ENCODE measurements around the gene PCBP3. TPM values are rescaled to one million over a fixed set of nuclear protein-coding genes. Genes with fewer than 3 reads are reported as not detected.

PCBP3 gene
- total and polyA plus RNA-seq, 2 donors (not counting 3 experiments of a cell fraction or from before 2014, with no cell fraction given), result 0.06 to 1.1 TPM

DNA sequence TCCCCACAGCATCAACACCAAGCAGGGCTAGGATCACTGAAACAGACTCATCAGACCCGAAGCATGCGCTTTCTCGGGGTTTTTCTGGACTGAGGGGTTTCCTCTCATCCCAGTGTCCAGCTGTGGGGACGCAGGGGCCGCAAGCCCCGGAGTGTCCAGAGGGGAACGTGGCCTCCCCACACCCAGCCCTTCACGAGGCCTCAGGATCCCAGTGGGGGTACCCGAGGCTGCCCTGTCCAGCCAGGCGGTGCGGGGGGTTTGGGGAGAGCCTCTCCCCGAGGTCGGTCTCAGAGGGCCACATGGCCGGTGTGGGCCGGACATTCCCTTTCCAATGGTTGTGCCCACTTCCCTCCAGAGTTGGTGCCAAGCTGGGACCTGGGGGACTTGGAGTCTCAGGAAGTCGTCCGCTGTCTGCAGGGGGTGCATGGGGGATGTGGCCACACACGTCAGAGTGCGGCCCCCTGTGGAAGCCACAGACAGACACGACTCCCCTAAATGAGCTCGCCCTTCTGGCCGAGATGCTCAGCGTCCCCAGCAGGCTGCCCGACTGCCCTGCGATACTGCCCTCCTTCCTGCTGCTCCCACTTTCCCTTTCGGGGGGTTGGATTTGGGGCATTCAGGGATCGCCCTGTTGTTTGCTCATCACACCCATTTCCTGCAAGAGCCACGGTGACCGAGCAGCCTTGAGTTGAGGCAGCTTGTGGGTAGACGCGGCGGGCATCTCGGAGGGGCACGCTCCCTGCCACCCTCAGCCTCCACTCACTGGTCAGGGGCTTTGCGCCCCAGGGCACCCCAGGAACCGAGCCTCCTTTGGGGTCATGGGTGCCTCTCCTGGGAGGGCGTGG, 342.2 kb downstream of the PCBP3 start:
- Histone ChIP-seq H3K4me1 (ENCODE audit: control insufficient read depth, extremely low read depth, insufficient read depth, low read length) (peaks cover 9% of the 10 kb centered on the region), H3K9me3 (replicated peaks; ENCODE audit: control insufficient read depth, insufficient read depth, low read length) (no peaks in the 10 kb centered on the region), H3K36me3 (ENCODE audit: control insufficient read depth in 2 of 2, extremely low read depth in 1 of 2, insufficient read depth in 2 of 2, low read length in 2 of 2) (no peaks in the 10 kb centered on the region), H3K4me2 (ENCODE audit: insufficient read depth, low read length) (no peak overlapping the region), H3K9ac (replicated peaks; ENCODE audit: extremely low read depth, insufficient read depth, low read length) (no peak overlapping the region), H3K27ac (ENCODE audit: insufficient read depth, low read depth, low read length) (no peak overlapping the region), H4K20me1 (replicated peaks; ENCODE audit: control insufficient read depth, extremely low read depth, insufficient read depth, low read length) (no peaks in the 10 kb centered on the region), H3K27me3 (ENCODE audit: control insufficient read depth in 2 of 2, insufficient read depth in 2 of 2, low read length in 2 of 2) (no peaks in the 10 kb centered on the region), H2AFZ (ENCODE audit: low read depth, low read length) (no peak overlapping the region), H3K4me3 (replicated peaks in 1 of 3; ENCODE audit: insufficient read depth in 1 of 3, low read depth in 1 of 3, low read length in 3 of 3) (no peak overlapping the region), H3K9me1 (replicated peaks; ENCODE audit: control insufficient read depth, extremely low read depth, insufficient read depth, low read length) (no peaks in the 10 kb centered on the region), H3K79me2 (ENCODE audit: control insufficient read depth, insufficient read depth, low read length) (no peaks in the 10 kb centered on the region)
- no TSS peak for BruUV-seq (replicated peaks)
- ChIA-PET CTCF (interaction anchor here (1.1 kb wide), 1 partner anchor 15 kb away, joined by 3 read pairs; no protein-coding TSS in a partner anchor), POLR2A (no interaction called here)
- no peak for FAIRE-seq
- no peak for DNase-seq (ENCODE audit: low read depth, low spot score)
- TF ChIP-seq, protein P1, sequence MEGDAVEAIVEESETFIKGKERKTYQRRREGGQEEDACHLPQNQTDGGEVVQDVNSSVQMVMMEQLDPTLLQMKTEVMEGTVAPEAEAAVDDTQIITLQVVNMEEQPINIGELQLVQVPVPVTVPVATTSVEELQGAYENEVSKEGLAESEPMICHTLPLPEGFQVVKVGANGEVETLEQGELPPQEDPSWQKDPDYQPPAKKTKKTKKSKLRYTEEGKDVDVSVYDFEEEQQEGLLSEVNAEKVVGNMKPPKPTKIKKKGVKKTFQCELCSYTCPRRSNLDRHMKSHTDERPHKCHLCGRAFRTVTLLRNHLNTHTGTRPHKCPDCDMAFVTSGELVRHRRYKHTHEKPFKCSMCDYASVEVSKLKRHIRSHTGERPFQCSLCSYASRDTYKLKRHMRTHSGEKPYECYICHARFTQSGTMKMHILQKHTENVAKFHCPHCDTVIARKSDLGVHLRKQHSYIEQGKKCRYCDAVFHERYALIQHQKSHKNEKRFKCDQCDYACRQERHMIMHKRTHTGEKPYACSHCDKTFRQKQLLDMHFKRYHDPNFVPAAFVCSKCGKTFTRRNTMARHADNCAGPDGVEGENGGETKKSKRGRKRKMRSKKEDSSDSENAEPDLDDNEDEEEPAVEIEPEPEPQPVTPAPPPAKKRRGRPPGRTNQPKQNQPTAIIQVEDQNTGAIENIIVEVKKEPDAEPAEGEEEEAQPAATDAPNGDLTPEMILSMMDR (IDR thresholded peaks at IDR 0.05; ENCODE audit: extremely low read depth in 1 of 2, insufficient read depth in 1 of 2, low read depth in 1 of 2, low read length in 2 of 2), result no peak
- TF ChIP-seq EZH2 (IDR thresholded peaks at IDR 0.05; ENCODE audit: borderline replicate concordance, low read depth, low read length, severe bottlenecking) (no peak), FOS (IDR thresholded peaks at IDR 0.05; ENCODE audit: borderline replicate concordance, insufficient read depth, low read length) (no peak), JUN (IDR thresholded peaks at IDR 0.05; ENCODE audit: borderline replicate concordance, insufficient read depth, insufficient read length, low read depth) (no peak), GATA2 (IDR thresholded peaks at IDR 0.05; ENCODE audit: insufficient read depth, insufficient read length, low read depth, low read length) (no peak)
- TF ChIP-seq, protein P2, sequence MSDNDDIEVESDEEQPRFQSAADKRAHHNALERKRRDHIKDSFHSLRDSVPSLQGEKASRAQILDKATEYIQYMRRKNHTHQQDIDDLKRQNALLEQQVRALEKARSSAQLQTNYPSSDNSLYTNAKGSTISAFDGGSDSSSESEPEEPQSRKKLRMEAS (IDR thresholded peaks at IDR 0.05; ENCODE audit: insufficient read depth, insufficient read length), result no peak
- dilution Hi-C loops (cut with MboI; ENCODE audit: extremely low pct_ligation_motif_present, low sequenced_read_pairs), result no loop called here
- intact Hi-C loops (cut with micrococcal nuclease), result no loop called here

Measured in endothelial cell of umbilical vein (primary cell).